KMS-11 (cell line): ENCODE data around the gene PLEKHG3.

Source experiments
- H2AFZ ChIP-seq: fragments of 200-600 bp; sonication (generic); 2 replicates; pipeline ENCODE4 v1.6.1; 2016; ENCODE audit warnings: antibody characterized with exemption, mixed run types, low read depth
- H3K27ac ChIP-seq: fragments of 200-600 bp; sonication (generic); 2 replicates; pipeline ENCODE4 v1.6.1; 2016; ENCODE audit warnings: mild to moderate bottlenecking, mixed run types
- H3K27me3 ChIP-seq: fragments of 200-600 bp; sonication (generic); 2 replicates; pipeline ENCODE4 v1.6.1; 2017; ENCODE audit warnings: mild to moderate bottlenecking, low read depth, mixed run types, moderate library complexity; ENCODE audit not compliant: insufficient read depth
- H3K36me3 ChIP-seq: fragments of 200-600 bp; sonication (generic); 2 replicates; pipeline ENCODE4 v1.6.1; 2017; ENCODE audit warnings: mild to moderate bottlenecking, mixed run types; ENCODE audit not compliant: insufficient read depth
- H3K4me1 ChIP-seq: fragments of 200-600 bp; sonication (generic); 2 replicates; pipeline ENCODE4 v1.6.1; 2016; ENCODE audit warnings: mild to moderate bottlenecking, low read depth, mixed run types; ENCODE audit not compliant: poor library complexity, severe bottlenecking
- H3K4me2 ChIP-seq: fragments of 200-600 bp; sonication (generic); 2 replicates; pipeline ENCODE4 v1.7.0; 2016; ENCODE audit warnings: mild to moderate bottlenecking, mixed run types
- H3K4me3 ChIP-seq: fragments of 200-600 bp; sonication (generic); IDR thresholded peaks from 2 replicates; pipeline ENCODE4 v1.6.1; 2017; ENCODE audit warnings: low read depth, low read length, mixed read lengths; ENCODE audit not compliant: insufficient read depth
- H3K79me2 ChIP-seq: fragments of 200-600 bp; sonication (generic); 2 replicates; pipeline ENCODE4 v1.6.1; 2016; ENCODE audit warnings: low read depth, mixed run types; ENCODE audit not compliant: insufficient read depth
- H3K9ac ChIP-seq: fragments of 200-600 bp; sonication (generic); 2 replicates; pipeline ENCODE4 v1.6.1; 2016; ENCODE audit warnings: mild to moderate bottlenecking, mixed run types
- H4K20me1 ChIP-seq: fragments of 200-600 bp; sonication (generic); 2 replicates; pipeline ENCODE4 v1.6.1; 2016; ENCODE audit warnings: mild to moderate bottlenecking, mixed run types; ENCODE audit not compliant: insufficient read depth
- CTCF ChIP-seq: fragments of 200-600 bp; sonication (generic); conservative IDR thresholded peaks from 2 replicates; pipeline ENCODE4 v1.6.1; 2017; ENCODE audit warnings: low read depth, mild to moderate bottlenecking, antibody characterized with exemption, low read length, moderate library complexity, mixed read lengths

The PLEKHG3 gene

GRCh38 chr14:64733321-64733720 lies 29.1 kb downstream of the PLEKHG3 start:
- no peaks in the 10 kb centered on the region for H3K27me3 ChIP-seq
- no peak overlapping the region for H3K27ac ChIP-seq
- H3K36me3 ChIP-seq = no peaks in the 10 kb centered on the region
- no peak overlapping the region for H3K4me2 ChIP-seq
- no peak overlapping the region for H3K4me3 ChIP-seq
- H3K79me2 ChIP-seq = no peaks in the 10 kb centered on the region
- no peaks in the 10 kb centered on the region for H4K20me1 ChIP-seq
- H2AFZ ChIP-seq = no peak overlapping the region
- no peak overlapping the region for H3K9ac ChIP-seq
- H3K4me1 ChIP-seq = no peaks in the 10 kb centered on the region
- no peak for TF ChIP-seq CTCF

GRCh38 chr14:64733899-64734298 lies 29.7 kb downstream of the PLEKHG3 start:
- no peaks in the 10 kb centered on the region for H3K4me1 ChIP-seq
- H3K4me2 ChIP-seq = no peak overlapping the region
- H3K36me3 ChIP-seq = no peaks in the 10 kb centered on the region
- no peak overlapping the region for H3K4me3 ChIP-seq
- no peaks in the 10 kb centered on the region for H4K20me1 ChIP-seq
- no peaks in the 10 kb centered on the region for H3K27me3 ChIP-seq
- no peak for TF ChIP-seq CTCF
- no peak overlapping the region for H3K27ac ChIP-seq
- H3K79me2 ChIP-seq = no peaks in the 10 kb centered on the region
- no peak overlapping the region for H3K9ac ChIP-seq
- H2AFZ ChIP-seq = no peak overlapping the region

GRCh38 chr14:64734990-64735389 lies 30.8 kb downstream of the PLEKHG3 start:
- Histone ChIP-seq H4K20me1 (no peaks in the 10 kb centered on the region), H3K4me2 (no peak overlapping the region), H3K36me3 (no peaks in the 10 kb centered on the region), H3K79me2 (no peaks in the 10 kb centered on the region), H3K4me3 (no peak overlapping the region), H3K4me1 (no peaks in the 10 kb centered on the region), H3K27ac (no peak overlapping the region), H2AFZ (no peak overlapping the region), H3K27me3 (no peaks in the 10 kb centered on the region), H3K9ac (no peak overlapping the region)
- no peak for TF ChIP-seq CTCF

- TF ChIP-seq CTCF = no peak
- H4K20me1 ChIP-seq = no peaks in the 10 kb centered on the region
- H3K27me3 ChIP-seq = no peaks in the 10 kb centered on the region
- H3K4me3 ChIP-seq = no peak overlapping the region
- H2AFZ ChIP-seq = no peak overlapping the region
- H3K4me2 ChIP-seq = no peak overlapping the region
- H3K27ac ChIP-seq = no peak overlapping the region
- no peak overlapping the region for H3K9ac ChIP-seq
- H3K79me2 ChIP-seq = no peaks in the 10 kb centered on the region
- no peaks in the 10 kb centered on the region for H3K4me1 ChIP-seq
- no peaks in the 10 kb centered on the region for H3K36me3 ChIP-seq
These were observed 32.3 kb downstream of the PLEKHG3 start for GRCh38 chr14:64736271-64737169.
